Muscle layer of colon (tissue), 2 donors: ENCODE measurements around the gene METTL23.
"Not testable (repeated sequence)": the region's sequence is repeated elsewhere in the genome, so short reads cannot be mapped to it uniquely, and the experiment has no call there.

Source experiments
- H3K27ac ChIP-seq: one replicate; pipeline ENCODE4 v1.7.0; 2013; ENCODE audit warnings: low read depth, mild to moderate bottlenecking, low read length, moderate library complexity
- H3K27me3 ChIP-seq, 2 donors: one replicate each; pipeline ENCODE4 v1.7.0; 2013; ENCODE audit warnings: low read length in 2 of 2, mild to moderate bottlenecking in 2 of 2; ENCODE audit not compliant: insufficient read depth in 2 of 2, control insufficient read depth in 1 of 2
- H3K36me3 ChIP-seq: one replicate; pipeline ENCODE4 v1.7.0; 2013; ENCODE audit warnings: mild to moderate bottlenecking, low read length; ENCODE audit not compliant: insufficient read depth
- H3K4me1 ChIP-seq: one replicate; pipeline ENCODE4 v1.7.0; 2013; ENCODE audit warnings: mild to moderate bottlenecking, low read length; ENCODE audit not compliant: insufficient read depth
- H3K4me3 ChIP-seq, 2 donors: one replicate each; pipeline ENCODE4 v1.7.0; 2013; ENCODE audit warnings: low read length in 2 of 2, low read depth in 1 of 2, mild to moderate bottlenecking in 1 of 2, moderate library complexity in 1 of 2
- H3K9ac ChIP-seq: one replicate; pipeline ENCODE4 v1.7.0; 2013; ENCODE audit warnings: low read length
- H3K9me3 ChIP-seq: one replicate; pipeline ENCODE4 v1.7.0; 2013; ENCODE audit warnings: mild to moderate bottlenecking, low read length
- donor health status: abdominal sarcoma.
- donor health status: Adenocarcinoma of cecum.

METTL23 gene

GRCh38 chr17:76739568-76740115 lies 13.0 kb downstream of the METTL23 start:
- peaks cover 45% of the 10 kb centered on the region for H3K4me1 ChIP-seq
- peak overlapping the region; percentile 98 for H3K9ac ChIP-seq
- not testable (repeated sequence) for H3K9me3 ChIP-seq, H3K27ac ChIP-seq, H3K4me3 ChIP-seq, H3K27me3 ChIP-seq
- H3K36me3 ChIP-seq = peaks cover 35% of the 10 kb centered on the region

- no peaks in the 10 kb centered on the region for H3K9me3 ChIP-seq
- H3K9ac ChIP-seq = no peak overlapping the region
- H3K27me3 ChIP-seq = no peaks in the 10 kb centered on the region
- peak overlapping the region; percentile 51 for H3K27ac ChIP-seq
- H3K4me3 ChIP-seq = no peak overlapping the region
- peaks cover 36% of the 10 kb centered on the region for H3K4me1 ChIP-seq
- peaks cover 35% of the 10 kb centered on the region for H3K36me3 ChIP-seq
Observed at GRCh38 chr17:76740329-76741118, 13.9 kb downstream of the METTL23 start.

GRCh38 chr17:76742958-76743357 lies 16.3 kb downstream of the METTL23 start:
- Histone ChIP-seq H3K4me1 (peaks cover 31% of the 10 kb centered on the region), H3K36me3 (peaks cover 50% of the 10 kb centered on the region), H3K27me3 (no peaks in the 10 kb centered on the region), H3K9me3 (no peaks in the 10 kb centered on the region), H3K27ac (no peak overlapping the region), H3K9ac (no peak overlapping the region), H3K4me3 (no peak overlapping the region)

- no peaks in the 10 kb centered on the region for H3K9me3 ChIP-seq
- H3K36me3 ChIP-seq = peaks cover 50% of the 10 kb centered on the region
- no peak overlapping the region for H3K4me3 ChIP-seq
- H3K9ac ChIP-seq = no peak overlapping the region
- H3K4me1 ChIP-seq = peaks cover 16% of the 10 kb centered on the region
- no peaks in the 10 kb centered on the region for H3K27me3 ChIP-seq
- H3K27ac ChIP-seq = no peak overlapping the region
Observed at GRCh38 chr17:76744747-76745146, 18.1 kb downstream of the METTL23 start.

- H3K4me1 ChIP-seq, H3K27ac ChIP-seq, H3K27me3 ChIP-seq, H3K9ac ChIP-seq, H3K4me3 ChIP-seq, H3K9me3 ChIP-seq: not testable (repeated sequence)
- H3K36me3 ChIP-seq = peaks cover 50% of the 10 kb centered on the region
Observed at GRCh38 chr17:76745785-76746184, 19.1 kb downstream of the METTL23 start.

- H3K4me1 ChIP-seq = no peaks in the 10 kb centered on the region
- H3K9me3 ChIP-seq = no peaks in the 10 kb centered on the region
- peaks cover 48% of the 10 kb centered on the region for H3K36me3 ChIP-seq
- no peak overlapping the region for H3K4me3 ChIP-seq
- H3K9ac ChIP-seq = no peak overlapping the region
- H3K27ac ChIP-seq = no peak overlapping the region
- H3K27me3 ChIP-seq = no peaks in the 10 kb centered on the region
Observed at GRCh38 chr17:76747716-76748363, 21.2 kb downstream of the METTL23 start.

GRCh38 chr17:76748657-76749056 lies 22.0 kb downstream of the METTL23 start:
- H3K27ac ChIP-seq = no peak overlapping the region

GRCh38 chr17:76751416-76751993 lies 24.9 kb downstream of the METTL23 start:
- H3K9me3 ChIP-seq = no peaks in the 10 kb centered on the region
- peaks cover 34% of the 10 kb centered on the region for H3K36me3 ChIP-seq
- H3K4me1 ChIP-seq = no peaks in the 10 kb centered on the region
- no peak overlapping the region for H3K4me3 ChIP-seq
- H3K27me3 ChIP-seq = no peaks in the 10 kb centered on the region
- H3K27ac ChIP-seq = no peak overlapping the region
- no peak overlapping the region for H3K9ac ChIP-seq

More at GRCh38 chr17:76748657-76749056, 22.0 kb downstream of the METTL23 start:
- no peaks in the 10 kb centered on the region for H3K9me3 ChIP-seq
- peaks cover 46% of the 10 kb centered on the region for H3K36me3 ChIP-seq
- no peaks in the 10 kb centered on the region for H3K27me3 ChIP-seq
- no peaks in the 10 kb centered on the region for H3K4me1 ChIP-seq
- no peak overlapping the region for H3K4me3 ChIP-seq
- no peak overlapping the region for H3K9ac ChIP-seq

GRCh38 chr17:76752006-76752405 lies 25.4 kb downstream of the METTL23 start:
- H3K36me3 ChIP-seq = peaks cover 34% of the 10 kb centered on the region

GRCh38 chr17:76753061-76753961 lies 26.7 kb downstream of the METTL23 start:
- Histone ChIP-seq H3K9me3 (no peaks in the 10 kb centered on the region), H3K36me3 (peaks cover 31% of the 10 kb centered on the region), H3K27ac (no peak overlapping the region), H3K4me1 (no peaks in the 10 kb centered on the region), H3K4me3 (no peak overlapping the region), H3K9ac (no peak overlapping the region), H3K27me3 (no peaks in the 10 kb centered on the region)

More at GRCh38 chr17:76752006-76752405, 25.4 kb downstream of the METTL23 start:
- H3K27ac ChIP-seq = no peak overlapping the region
- no peaks in the 10 kb centered on the region for H3K27me3 ChIP-seq
- no peak overlapping the region for H3K9ac ChIP-seq
- no peaks in the 10 kb centered on the region for H3K4me1 ChIP-seq
- no peaks in the 10 kb centered on the region for H3K9me3 ChIP-seq
- no peak overlapping the region for H3K4me3 ChIP-seq

GRCh38 chr17:76755285-76755684 lies 28.6 kb downstream of the METTL23 start:
- Histone ChIP-seq H3K4me1 (no peaks in the 10 kb centered on the region), H3K27me3 (no peaks in the 10 kb centered on the region), H3K9ac (no peak overlapping the region), H3K9me3 (no peaks in the 10 kb centered on the region), H3K4me3 (no peak overlapping the region), H3K27ac (no peak overlapping the region), H3K36me3 (peaks cover 31% of the 10 kb centered on the region)
